HG03139 (cell line): Measurements from ENCODE around the gene SH3BGRL3.

ENCODE experiments used
- ATAC-seq: cut with Tn5 transposase; IDR thresholded peaks from one replicate; pipeline ENCODE4 v1.9.1; 2021; ENCODE audit not compliant: unreplicated experiment

Gene SH3BGRL3

DNA sequence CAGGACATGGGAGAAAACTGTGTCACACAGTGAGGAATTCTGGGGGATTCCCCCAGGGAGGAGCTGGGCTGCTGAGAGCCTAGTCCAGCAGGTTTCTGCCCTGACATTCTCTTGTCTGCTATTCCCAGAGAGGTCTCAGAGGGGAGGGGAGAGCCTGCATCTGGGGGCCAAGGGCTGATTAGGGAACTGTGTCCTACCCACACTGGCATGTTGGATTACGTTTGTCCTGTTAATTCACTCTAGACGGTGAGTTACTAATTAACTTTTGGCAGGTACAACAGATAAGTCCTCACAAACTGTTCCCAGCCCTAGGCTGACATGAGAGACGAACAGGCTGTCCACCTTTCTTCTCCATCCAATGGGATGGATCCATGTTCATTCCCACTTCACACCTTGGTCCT, 2.6 kb upstream of the SH3BGRL3 start:
- ATAC-seq: no peak

DNA sequence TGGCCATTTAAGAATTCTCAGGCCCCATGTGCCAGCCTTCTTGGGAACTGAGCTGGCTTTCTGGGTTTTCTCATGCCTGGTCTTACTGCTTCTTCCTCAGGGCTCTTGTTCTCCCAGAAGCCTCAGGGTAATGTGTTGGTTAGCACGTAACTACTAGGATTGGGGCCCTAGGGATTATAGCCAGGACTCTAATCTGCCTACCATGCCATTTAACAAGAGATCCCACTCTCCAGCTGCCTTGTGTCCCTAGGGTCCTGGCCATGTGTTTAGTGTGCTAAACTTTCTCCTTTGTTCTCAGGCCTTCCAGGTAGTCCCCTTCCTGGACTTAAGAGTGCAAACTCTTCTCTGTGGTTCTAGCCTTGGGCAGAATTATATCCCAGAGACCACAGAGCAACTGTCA, 2.2 kb upstream of the SH3BGRL3 start:
- no peak for ATAC-seq

DNA sequence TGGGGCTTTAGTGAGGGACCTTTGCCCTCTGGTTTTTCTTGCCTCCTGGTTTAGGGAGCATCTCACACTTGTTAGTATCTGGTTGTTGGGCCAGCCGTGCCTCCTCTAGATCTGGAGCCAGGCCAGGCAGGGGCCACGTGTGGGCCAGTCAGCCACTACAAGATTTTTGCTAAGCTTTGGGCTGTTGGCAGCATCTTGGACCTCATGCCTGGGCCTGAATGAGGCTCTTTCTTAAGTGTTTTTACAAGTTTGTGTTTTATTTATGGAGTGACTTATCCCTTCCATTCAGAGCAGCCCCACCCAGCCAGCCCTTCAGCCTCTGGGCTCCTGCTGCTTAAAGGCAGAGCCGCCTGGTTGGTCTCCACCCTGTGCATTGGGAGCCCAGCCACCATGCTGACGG, 1.6 kb upstream of the SH3BGRL3 start:
- no peak for ATAC-seq

DNA sequence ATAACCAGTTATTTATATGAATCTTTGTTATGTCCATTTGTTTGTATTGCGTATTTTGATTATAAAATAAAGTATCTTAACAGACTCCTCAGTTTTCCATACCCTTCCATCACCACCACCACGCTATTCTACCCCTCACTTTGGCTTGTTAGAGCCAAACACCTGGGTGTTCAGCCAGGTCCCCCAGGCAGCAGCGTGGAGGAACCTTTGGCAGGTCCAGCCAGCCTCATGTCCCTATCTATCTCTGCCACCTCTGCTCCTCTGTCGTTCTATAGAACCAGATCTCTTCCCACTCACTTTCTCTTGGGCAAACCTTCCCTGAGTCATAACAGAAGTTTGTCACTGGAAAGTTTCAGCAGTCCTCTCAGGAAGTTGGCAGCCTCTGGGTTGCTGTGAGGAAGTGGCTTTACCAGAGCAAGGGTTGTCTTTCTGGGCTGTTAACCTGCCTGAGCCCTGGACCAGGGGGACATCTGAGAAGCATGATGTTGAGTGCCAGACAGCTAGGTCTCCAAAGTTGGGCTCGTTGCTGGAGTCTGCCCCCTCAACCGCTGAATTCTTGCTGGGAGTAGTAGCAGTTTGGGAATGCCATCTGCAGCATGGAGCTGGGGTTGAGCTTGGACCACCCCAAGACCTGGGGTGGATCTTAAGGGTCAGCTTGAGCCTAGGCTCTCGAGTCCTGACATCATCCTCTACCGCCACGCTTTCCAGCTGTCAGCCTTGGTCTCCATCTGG, 996 bp upstream of the SH3BGRL3 start:
- ATAC-seq: no peak

DNA sequence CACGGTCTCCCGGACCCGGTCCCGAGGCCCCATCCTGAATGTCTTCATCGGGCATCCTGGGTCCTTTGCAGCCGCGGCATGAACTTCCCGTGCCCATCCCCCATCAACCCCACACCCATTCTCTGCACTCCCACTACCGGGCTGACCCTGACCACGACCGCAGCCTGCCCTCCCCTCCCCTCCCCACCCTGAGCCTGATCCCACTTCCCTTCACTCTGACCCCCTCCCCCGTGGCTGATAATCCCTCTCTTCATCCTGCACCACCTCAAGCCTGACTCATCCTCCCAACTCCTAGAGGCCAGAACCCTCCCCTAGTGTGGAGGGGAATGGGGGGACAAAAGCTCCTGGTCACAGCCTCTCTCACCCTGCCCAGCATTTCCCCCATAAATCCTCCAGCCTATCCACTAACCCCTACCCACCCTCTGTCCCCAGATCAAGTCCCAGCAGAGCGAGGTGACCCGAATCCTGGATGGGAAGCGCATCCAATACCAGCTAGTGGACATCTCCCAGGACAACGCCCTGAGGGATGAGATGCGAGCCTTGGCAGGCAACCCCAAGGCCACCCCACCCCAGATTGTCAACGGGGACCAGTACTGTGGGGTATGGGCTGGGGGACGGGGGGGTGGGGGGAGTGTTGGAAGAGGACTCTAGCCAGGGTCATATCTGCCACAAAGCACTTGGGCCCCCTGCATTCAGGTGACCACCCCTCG, 602 bp downstream of the SH3BGRL3 start:
- ATAC-seq: no peak

DNA sequence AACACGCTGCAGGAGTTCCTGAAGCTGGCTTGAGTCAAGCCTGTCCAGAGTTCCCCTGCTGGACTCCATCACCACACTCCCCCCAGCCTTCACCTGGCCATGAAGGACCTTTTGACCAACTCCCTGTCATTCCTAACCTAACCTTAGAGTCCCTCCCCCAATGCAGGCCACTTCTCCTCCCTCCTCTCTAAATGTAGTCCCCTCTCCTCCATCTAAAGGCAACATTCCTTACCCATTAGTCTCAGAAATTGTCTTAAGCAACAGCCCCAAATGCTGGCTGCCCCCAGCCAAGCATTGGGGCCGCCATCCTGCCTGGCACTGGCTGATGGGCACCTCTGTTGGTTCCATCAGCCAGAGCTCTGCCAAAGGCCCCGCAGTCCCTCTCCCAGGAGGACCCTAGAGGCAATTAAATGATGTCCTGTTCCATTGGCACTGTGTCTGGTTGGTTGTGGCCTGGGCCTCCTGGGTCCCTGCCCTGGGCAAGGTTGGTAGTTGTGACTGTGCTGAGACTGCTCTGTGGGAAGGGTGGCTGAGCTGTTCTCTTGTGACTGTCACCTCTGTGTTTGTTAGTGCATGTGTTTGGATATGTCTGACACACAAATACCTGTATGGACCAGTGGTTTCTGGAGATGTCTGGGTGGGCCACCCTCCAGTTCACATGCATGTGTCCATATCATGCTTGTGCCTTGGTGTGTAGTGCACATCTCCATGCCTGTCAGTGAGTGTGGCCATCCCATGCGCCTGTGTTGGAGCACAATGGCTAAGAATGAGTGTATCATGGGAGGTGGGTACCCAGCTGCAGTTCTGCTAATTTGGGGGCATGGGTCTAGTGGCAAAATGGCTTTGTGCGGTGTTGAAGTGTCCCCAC, 1.4 kb downstream of the SH3BGRL3 start:
- no peak for ATAC-seq

DNA sequence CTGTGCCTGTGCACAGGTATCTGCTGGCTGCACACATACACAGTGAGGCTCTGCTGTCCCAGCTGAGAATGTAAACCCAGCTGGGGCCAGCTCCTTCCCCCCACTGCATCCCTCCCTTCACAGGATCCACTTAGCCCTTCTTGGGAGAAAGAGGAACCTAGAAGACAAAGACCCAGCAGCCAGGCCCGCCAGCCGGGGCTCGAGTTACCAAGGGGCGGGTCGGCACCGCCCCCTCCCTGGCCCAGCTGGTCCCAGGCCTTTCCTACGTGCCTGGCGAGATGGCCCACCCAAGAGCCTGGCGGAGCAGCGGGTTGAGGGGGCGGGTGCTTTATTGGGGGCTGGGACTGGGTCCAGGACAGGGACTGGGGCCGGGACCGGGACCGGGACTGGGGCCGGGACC, 2.1 kb downstream of the SH3BGRL3 start:
- no peak for ATAC-seq

DNA sequence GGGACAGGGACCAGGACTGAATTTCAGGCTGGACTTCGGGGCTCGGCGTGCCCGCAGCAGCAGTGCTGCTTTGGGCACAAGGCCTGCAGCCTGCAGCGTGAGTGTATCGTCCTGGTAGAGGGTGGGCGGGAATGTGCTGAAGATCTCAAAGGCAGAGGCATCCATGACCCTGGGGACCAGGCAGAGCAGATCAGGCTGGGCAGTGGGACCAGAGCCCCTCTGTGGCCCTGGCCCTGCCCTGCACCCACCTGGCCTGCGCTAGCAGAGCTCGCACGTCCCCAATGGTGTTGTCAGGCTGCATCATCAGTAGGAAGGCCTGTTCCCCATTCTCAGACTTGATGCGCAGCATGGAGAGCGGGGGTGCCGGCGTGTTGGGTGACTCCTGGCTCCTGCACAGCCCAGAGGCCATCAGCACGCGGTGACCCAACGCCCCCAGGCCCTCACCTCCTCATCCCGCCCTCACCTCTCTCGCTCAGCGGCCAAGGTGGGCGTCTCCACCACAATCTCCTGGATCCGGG, 2.6 kb downstream of the SH3BGRL3 start:
- ATAC-seq: no peak

DNA sequence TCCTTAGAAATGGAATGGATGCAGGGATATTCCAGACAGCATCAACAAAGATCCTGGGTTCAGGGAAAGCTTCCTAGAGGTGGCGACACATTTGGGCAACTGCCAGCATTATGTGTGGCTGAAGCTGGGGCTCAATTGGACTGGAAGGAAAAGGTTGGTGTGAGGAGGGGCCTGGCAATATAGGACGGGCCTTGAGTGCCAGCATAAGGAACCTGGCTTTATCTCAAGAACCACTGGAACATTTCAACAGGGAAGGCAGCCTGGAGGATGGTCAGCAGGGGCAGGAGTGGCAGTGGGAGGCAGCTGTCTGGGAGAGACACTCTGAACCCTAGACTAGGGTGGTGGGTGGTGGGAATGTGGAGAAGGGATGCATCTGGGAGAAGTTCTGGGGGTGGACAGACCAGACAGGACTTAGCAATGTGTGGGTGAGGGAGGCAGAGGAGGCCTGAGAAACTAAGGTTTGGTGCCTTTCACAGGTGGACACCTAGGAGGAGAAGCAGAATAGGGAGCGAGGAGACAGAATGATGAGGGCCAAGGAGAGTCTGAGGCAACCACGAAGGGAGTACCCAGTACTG, 3.5 kb downstream of the SH3BGRL3 start:
- ATAC-seq: no peak

DNA sequence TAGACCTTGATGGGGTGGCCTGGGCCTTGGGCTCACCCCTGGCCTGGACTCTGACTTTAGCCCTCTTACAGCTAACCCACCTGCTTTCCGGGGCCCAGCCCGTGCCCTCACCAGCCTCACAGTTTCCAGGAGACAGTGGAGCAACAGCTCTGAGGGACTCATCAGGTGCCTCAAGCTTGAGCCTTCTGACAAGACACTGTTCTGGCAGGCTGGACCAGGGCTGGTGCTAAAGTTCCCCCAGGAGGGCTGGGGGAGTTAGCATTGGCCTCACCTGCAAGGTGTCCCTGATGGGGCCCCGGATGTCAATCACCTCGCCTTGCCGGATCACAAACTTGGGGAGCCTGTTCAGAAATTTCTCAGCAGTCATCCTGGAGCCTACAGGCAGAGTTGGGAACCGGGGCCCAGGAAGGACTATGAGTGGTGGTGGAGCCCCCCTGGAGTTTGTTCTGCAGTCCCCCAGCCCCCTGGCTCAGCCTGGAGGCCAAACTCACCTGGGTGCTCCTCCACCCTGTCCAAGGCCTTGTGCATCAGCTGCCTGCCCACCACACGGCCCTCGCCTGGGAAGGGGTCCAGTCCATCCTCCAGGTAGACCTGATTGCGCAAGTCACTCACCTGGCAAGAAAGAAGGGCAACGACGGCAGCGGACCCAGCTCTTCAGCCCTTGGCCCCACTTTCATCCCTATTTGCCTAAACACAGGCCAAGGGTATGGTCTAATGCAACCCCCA, 4.1 kb downstream of the SH3BGRL3 start:
- ATAC-seq: no peak

DNA sequence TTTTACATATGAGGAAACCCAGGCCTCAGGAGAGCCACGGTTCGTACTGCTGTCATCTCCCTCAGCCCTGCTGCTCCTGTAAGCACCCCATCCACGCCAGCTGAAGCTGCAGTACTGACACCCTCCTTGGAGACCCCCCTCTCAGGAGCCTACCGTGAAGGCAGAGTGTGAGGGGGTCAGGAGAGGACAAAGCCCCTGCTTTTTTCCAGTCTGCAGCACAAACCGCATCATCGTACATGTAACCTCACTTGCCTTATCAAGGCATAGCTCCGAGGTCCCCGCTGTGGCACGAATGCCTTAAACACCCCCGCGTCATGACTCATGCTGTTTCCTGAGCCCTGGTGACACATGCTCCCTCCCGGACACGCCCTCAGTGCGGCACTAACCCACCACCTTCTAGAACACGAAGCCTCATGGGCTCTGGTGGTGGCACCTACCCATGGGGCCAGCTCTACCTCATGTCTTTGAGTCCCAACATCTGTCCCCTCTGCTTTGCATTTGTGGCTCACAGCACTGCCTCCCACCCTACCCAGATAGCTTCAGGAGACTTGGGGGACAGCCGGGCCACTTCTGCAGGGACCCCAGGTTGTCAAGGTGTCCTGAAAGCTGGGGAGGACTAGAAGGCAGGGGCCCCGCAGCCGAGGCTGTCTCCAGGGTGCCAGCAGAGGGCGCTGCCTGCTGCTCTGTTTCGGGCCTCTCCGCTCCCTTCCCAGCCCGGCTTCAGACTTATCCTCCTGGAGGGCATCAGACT, 4.9 kb downstream of the SH3BGRL3 start:
- ATAC-seq: no peak

DNA sequence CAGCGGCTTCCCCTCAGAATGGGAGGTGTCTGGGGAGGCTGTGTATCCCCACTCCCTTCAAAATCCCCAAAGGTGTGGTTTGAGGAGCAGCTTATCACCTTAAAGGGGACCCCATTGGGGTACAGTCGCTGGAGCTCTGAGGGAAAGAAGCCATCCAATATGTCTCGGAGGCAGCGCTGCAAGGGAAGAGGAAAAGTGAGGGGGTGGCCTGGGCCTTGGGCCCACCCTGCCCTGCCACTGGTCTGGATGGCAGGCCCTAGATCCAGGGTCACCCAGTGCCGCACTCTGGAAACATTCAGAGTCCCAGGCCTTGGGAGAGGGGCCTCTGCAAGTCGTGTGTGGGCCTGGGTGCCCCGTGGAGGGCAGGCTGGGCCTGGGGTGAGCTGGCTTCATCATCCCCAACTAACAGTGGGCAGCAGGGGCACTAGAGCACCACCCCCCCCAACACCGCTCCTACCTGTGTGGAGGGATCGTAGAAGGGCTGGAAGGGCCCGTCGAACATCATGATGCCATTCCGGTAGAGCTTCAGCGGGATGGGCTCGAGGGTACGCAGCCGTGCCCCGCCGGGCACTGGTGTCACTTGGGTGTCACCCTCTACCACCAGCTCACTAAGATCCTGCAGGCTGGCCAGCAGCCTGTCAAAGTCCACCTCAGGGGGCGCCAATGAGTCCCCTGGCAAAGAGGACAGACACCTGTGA, 5.6 kb downstream of the SH3BGRL3 start:
- no peak for ATAC-seq

DNA sequence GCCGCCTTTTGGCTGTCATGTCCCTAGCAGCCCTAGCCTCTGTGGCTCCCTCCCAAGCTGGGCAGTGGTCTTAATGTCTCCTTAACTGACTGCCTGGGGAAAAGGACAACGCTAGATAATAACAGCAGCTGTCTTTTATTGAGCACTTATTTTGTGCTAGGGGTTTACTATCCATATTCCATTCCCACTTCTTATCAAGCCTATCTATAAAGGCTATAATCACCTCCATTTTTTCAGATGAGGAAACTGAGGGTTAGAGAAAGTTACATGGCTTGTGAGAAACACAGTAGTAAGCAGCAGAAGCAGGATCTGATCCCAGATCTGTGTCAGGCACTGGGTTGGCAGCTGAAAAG, 6.2 kb downstream of the SH3BGRL3 start:
- no peak for ATAC-seq

DNA sequence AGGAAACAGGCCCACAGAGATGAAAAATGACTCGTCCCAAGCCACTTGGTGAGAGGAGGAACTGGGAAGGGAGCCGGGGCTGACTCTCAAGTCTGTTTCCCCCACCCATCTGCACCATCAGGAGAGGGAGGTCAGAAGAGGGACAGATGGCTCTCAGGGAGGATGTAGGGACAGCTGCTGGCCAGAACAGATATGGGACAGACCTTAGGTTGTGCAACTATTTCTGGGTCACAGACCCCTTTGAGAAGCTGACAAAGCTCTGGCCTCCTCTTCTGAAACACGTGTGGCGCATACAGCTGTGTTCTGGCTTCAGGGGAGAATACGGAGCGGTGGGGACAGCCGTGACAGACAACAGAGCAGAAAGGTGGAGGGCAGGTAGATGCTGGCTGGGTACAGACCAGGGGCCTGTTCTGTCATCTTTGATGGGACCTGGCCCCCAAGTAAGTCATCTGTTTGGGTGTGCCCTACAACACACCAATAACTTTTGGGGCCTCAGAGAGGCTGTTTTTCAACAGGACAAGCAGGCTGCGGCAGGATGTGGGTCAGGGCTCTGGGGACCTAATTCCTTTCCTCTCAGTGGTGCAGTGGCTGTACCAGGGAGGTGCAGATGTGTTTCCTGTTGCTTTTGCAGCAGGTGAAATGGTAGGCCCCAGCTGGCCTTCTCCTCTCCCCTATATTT, 7.3 kb downstream of the SH3BGRL3 start:
- ATAC-seq: no peak

DNA sequence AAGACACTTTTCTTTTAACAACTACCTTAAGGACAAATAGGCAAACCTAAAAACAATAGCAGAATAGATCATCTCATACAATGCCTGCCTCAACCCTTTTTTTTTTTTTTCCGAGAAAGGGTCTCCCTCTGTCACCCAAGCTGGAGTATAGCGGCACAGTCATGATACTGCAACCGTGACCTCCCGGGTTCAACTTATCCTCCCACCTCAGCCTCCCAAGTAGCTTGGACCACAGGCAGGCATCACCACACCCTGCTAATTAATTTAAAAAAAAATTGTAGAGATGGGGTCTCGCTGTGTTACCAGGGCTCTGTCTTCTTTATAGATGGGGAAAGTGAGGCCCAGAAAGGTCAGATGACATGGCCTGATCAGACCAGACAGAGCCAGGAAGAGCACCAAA, 7.9 kb downstream of the SH3BGRL3 start:
- no peak for ATAC-seq

DNA sequence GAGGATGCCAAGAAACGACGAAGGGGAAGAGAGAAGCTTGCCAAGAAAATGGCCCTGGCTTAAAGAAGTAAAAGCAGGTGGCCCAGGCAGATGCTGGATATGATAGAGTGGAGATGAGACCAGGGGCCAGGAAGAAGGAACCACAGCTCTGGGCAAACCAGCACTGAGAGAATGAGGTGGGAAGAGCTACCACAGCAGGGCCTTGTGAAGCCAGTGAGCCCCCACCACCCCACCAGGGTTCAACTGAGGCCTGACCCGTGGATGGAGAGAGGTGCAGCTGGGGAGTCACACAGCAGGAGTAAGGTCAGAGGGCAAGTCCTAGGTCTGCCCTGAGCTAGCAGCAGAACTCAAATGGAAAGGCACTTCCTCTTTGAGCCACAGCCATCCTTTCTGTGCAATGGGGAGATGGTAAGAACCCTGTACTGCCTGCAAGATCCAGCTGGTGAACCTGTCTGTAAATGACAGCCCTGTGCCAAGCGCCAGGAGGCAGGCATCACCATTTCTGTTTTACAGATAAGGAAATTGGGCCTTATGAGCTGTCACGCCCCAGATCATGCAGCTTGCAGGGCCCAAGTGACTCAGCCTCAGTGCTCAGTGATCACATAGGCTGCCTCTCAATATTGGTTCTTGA, 8.5 kb downstream of the SH3BGRL3 start:
- ATAC-seq: no peak

DNA sequence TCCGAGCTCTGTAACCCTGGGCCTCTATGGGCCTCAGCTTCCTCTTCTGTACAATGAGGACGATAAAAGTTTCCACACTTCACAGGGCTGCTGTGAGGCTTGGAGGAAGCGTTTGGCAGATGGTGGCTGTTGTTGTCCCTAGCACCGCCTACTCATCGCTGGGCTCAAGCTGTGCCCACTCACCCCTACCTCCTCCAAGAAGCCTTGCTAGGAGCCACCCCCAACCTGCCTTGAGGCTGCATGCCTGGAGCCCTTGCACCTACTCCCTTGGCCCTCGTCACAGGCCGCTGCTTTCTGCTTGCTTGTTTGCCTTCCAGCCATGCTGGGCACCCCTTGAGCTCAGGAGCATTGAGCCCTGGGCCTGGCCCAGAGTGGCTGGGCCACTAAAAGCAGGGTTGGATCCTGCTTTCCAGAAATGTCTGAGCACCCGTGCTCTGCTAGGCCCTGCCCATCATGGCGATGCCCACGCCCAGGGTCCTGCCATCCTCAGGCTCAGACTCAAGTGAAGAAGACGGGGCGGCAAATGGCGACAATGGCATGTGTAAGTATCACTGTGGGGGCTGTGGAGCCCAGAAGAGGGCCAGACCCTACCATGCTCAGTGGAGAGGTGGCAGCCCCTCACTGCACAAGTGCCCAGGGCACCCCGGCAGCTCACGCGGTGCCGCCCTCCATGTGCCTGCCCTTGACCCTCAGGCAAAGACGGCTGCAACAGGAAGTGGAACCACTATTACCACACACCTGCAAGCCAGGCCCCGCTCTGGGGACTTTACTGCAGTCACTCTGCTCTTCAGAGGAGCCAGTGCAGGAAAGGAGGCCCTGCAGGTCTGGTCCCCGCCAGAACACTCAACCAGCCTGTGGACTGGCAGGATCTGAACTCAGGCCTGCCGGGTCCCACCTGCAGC, 9.5 kb downstream of the SH3BGRL3 start:
- no peak for ATAC-seq
